Upper lobe of right lung (tissue), 1 donor: ENCODE results near the gene CCSER2. TPM values are rescaled to one million over a fixed set of nuclear protein-coding genes. Genes with fewer than 3 reads are reported as not detected.

Experiments
- ATAC-seq: fragments of 200-7000 bp; cut with Tn5 transposase; one replicate; pipeline ENCODE4 v1.9.1; 2020; ENCODE audit warnings: mild to moderate bottlenecking, moderate library complexity
- DNase-seq: peaks from one replicate; pipeline ENCODE4 v3.0.0-alpha.2; 2020
- H3K27ac ChIP-seq: fragments of 200-600 bp; one replicate; pipeline ENCODE4 v1.8.0; 2022
- H3K27me3 ChIP-seq: fragments of 200-600 bp; one replicate; pipeline ENCODE4 v1.8.0; 2022; ENCODE audit warnings: mild to moderate bottlenecking
- H3K36me3 ChIP-seq: fragments of 200-600 bp; one replicate; pipeline ENCODE4 v1.8.0; 2022
- H3K4me1 ChIP-seq: fragments of 200-600 bp; one replicate; pipeline ENCODE4 v1.8.0; 2022
- H3K4me3 ChIP-seq: fragments of 200-600 bp; one replicate; pipeline ENCODE4 v1.8.0; 2022; ENCODE audit warnings: mild to moderate bottlenecking
- H3K9me3 ChIP-seq: fragments of 200-600 bp; one replicate; pipeline ENCODE4 v1.8.0; 2022
- CTCF ChIP-seq: fragments of 200-600 bp; IDR thresholded peaks from one replicate; pipeline ENCODE4 v1.8.0; 2022; ENCODE audit warnings: antibody characterized with exemption
- intact Hi-C: fragments of 100-400 bp; cut with DNase I; formaldehyde crosslinking; loops from one replicate; pipeline ENCODE4 v1.11.0; 2022
- total RNA-seq: library from RNA; stranded (reverse); fragmentation: NEBNext Ultra II Directional; extraction: Animal tissue kit (Norgen Biotek cat#: 25700); gene quantifications from one replicate; pipeline ENCODE4 v1.2.1, GENCODE V29; 2021
- donor health status: DM: no; HTN: yes; CAD: no; lungs with severe emphysema.

CCSER2 gene
- total RNA-seq, 1 donor from 2014 or later = 74.4 TPM

GRCh38 chr10:84358743-84359142 is 30.4 kb downstream of the CCSER2 start:
- Histone ChIP-seq H3K27ac (no peak overlapping the region), H3K36me3 (no peaks in the 10 kb centered on the region), H3K4me3 (no peak overlapping the region), H3K4me1 (peaks cover 25% of the 10 kb centered on the region), H3K9me3 (no peaks in the 10 kb centered on the region), H3K27me3 (no peaks in the 10 kb centered on the region)
- DNase-seq (no peak), ATAC-seq (no peak)
- no peak for TF ChIP-seq CTCF
- intact Hi-C loops = no loop called here

- no peaks in the 10 kb centered on the region for H3K9me3 ChIP-seq
- peaks cover 32% of the 10 kb centered on the region for H3K4me1 ChIP-seq
- no peak for DNase-seq
- TF ChIP-seq CTCF = no peak
- H3K4me3 ChIP-seq = peak overlapping the region; percentile 44
- peak overlapping the region; percentile 56 for H3K27ac ChIP-seq
- H3K36me3 ChIP-seq = no peaks in the 10 kb centered on the region
- ATAC-seq = peak; percentile 66
- H3K27me3 ChIP-seq = no peaks in the 10 kb centered on the region
- intact Hi-C loops = loop anchor here (10.0 kb wide), 1 partner anchor 96 kb away; no protein-coding TSS in a partner anchor
These were observed 32.4 kb downstream of the CCSER2 start for GRCh38 chr10:84360637-84361365.

GRCh38 chr10:84365335-84365881 is 37.0 kb downstream of the CCSER2 start:
- intact Hi-C loops = loop anchor here (10.0 kb wide), 1 partner anchor 101 kb away; no protein-coding TSS in a partner anchor

GRCh38 chr10:84366041-84366440 is 37.7 kb downstream of the CCSER2 start:
- H3K4me3 ChIP-seq = no peak overlapping the region
- H3K27ac ChIP-seq = no peak overlapping the region
- no peaks in the 10 kb centered on the region for H3K9me3 ChIP-seq
- TF ChIP-seq CTCF = no peak
- H3K36me3 ChIP-seq = peaks cover under 1% of the 10 kb centered on the region
- ATAC-seq (no peak), DNase-seq (no peak)
- intact Hi-C loops = loop anchor here (10.0 kb wide), 1 partner anchor 101 kb away; no protein-coding TSS in a partner anchor
- peaks cover 22% of the 10 kb centered on the region for H3K4me1 ChIP-seq
- no peaks in the 10 kb centered on the region for H3K27me3 ChIP-seq

More at GRCh38 chr10:84365335-84365881, 37.0 kb downstream of the CCSER2 start:
- DNase-seq (no peak), ATAC-seq (no peak)
- no peak for TF ChIP-seq CTCF
- Histone ChIP-seq H3K27me3 (no peaks in the 10 kb centered on the region), H3K9me3 (no peaks in the 10 kb centered on the region), H3K4me1 (peaks cover 27% of the 10 kb centered on the region), H3K4me3 (no peak overlapping the region), H3K36me3 (no peaks in the 10 kb centered on the region), H3K27ac (no peak overlapping the region)

GRCh38 chr10:84367256-84367655 is 38.9 kb downstream of the CCSER2 start:
- Histone ChIP-seq H3K27ac (no peak overlapping the region), H3K9me3 (no peaks in the 10 kb centered on the region), H3K36me3 (peaks cover 12% of the 10 kb centered on the region), H3K4me3 (no peak overlapping the region), H3K27me3 (no peaks in the 10 kb centered on the region), H3K4me1 (peaks cover 15% of the 10 kb centered on the region)
- intact Hi-C loops = loop anchor here (10.0 kb wide), 1 partner anchor 102 kb away; no protein-coding TSS in a partner anchor
- DNase-seq (no peak), ATAC-seq (no peak)
- no peak for TF ChIP-seq CTCF
